GM21515 (cell line): ENCODE data around the gene MPO.

Experiments
- ATAC-seq: cut with Tn5 transposase; IDR thresholded peaks from one replicate; pipeline ENCODE4 v1.9.1; 2021; ENCODE audit not compliant: unreplicated experiment

The MPO gene

GRCh38 chr17:58236394-58236793 lies 44.3 kb downstream of the MPO start:
- no peak for ATAC-seq

DNA sequence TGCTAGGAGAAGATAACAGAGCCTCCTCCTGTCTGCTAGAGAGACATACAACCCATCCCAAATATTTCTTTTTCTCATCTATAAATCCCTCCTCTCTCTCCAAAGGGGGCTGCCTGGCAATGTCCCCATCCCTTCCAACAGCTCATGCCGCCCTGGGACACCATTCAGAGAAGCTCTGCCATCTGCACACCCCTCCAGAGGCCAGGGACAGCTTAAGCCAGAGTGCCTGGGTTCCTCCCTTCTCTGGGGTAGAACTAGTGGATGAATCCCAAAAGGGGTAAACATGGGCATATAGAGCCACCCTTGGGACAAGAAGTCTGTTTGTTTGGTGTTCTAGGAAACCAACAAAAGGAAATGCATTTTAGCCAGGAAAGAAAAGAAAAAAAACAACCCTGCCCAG lies 44.9 kb downstream of the MPO start:
- no peak for ATAC-seq

GRCh38 chr17:58234512-58234911 lies 46.2 kb downstream of the MPO start:
- no peak for ATAC-seq

GRCh38 chr17:58233543-58233942 lies 47.2 kb downstream of the MPO start:
- peak; percentile 53 for ATAC-seq

DNA sequence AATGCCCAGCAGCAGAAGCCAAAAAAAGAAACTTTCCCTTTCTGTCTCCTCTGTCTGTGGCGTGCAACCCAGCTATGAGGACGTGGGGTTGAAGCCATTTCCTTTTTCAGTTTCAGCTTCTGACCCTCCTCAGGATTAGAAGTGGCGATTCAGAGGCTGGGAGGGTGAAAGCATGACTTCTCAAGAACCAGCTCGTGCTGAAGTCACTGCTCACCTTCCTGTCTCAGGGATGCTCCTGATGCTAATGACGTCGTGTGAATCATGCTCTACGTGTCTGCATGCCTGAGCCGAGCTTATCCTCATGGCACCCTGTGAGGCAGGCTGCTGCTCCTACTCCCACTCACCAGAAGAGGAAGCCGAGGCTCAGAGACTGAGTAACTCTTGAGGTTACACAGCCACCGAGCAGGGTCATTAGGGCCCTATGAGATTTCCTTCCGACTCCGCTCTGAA lies 48.0 kb downstream of the MPO start:
- ATAC-seq = peak; percentile 65

DNA sequence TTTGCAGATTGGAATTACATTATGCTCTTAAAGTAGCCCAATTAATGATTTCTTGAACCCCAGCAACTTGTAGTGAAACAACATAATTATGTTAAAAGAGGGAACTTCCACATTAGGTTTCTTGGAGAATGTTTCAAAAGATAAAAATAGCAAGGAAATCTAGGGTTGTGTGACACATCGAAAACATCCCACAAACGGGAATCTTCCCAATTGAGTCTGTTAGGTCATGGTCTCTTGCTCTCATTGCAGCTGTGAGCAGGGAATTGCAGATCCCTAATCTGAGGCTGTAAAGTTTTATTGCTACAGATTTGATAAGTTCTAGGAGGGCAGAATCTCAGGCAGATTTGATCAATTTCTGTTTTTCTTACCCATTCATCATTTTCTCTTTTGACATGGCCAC lies 49.1 kb downstream of the MPO start:
- ATAC-seq = no peak

DNA sequence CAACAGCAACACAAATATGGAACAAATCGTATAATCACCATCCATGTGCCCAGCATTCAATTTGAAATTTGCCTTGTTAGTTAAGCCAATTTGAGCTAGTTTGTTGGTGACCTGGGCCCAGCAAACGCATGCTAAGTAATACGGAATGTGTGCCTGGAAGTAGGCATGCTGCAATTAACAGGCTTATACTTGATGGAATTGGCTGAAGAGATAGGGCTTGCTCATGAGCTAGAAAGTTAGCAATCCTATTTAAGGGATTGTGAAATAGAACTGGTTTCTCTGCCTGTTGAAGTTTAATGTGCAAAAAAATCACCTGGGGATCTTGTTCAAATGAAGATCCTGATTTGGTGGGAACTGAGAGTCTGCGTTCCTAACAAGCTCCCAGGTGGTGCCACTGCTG lies 50.9 kb downstream of the MPO start:
- ATAC-seq = no peak

DNA sequence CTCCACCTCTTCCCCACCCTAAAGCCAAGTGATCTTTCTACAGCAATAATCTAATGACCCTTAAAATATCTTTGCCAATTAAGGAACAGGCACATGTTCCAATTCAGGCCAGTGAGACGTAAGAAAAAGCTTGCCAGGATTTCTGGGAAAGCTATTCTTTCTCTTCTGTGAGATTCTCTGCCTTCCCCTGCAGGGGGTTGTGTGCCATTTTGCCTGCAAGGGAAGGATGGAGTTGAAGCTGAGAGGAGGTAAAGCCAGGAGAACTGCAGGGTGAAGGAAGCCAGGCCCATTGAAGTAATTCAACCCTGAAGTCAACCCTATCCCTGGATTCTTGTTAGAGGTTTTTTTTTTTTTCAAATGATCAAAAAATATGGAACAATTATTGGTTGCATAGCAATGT lies 51.4 kb downstream of the MPO start:
- no peak for ATAC-seq

GRCh38 chr17:58228679-58229078 lies 52.1 kb downstream of the MPO start:
- ATAC-seq = no peak

GRCh38 chr17:58227733-58228132 lies 53.0 kb downstream of the MPO start:
- ATAC-seq = no peak

DNA sequence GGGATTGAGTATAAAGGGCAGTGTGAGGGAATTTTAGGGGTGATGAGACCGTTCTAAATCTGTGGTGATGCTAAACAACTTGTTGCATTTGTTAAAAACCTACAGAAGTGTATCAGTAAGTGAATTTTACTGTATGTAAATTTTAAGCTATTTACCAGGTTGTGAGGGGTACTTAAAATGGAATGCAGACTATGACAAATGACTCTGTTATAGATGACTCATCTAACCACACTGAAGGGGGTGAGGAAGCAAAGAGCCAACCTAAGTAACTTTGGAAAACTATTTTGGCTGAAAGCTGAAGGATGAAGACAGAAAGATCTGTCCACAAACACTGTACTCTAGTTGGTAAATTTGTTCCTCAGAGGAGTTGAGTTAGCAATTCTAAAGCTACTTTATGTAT lies 56.4 kb downstream of the MPO start:
- ATAC-seq = no peak
